ENCODE data around the gene MMP20. TPM values are rescaled to one million over a fixed set of nuclear protein-coding genes. Genes with fewer than 3 reads are reported as not detected.

The MMP20 gene
- total RNA-seq, 1 donor from 2014 or later: not detected

DNA sequence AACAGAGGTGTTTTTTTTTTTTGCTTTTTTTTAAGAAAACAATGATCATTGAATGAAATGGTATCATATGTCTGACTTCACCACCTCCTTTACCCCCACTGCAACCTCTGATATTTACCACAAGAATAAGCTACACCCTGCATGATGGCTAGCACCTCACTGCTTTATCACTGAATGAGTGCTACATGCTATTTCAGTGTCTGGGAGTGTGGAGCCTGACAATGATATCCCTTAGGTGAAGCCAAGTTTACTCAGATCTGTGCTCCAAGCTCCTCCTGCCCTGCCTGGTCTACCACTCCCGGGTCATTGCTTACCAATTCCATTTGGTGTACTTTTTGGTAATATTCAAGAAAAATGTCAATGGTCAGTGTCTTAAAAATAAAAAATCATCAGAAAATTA is 21.1 kb downstream of the MMP20 start:
- Mint-ChIP-seq H3K4me1 (ENCODE audit: low read depth) (peaks cover 14% of the 10 kb centered on the region), H3K27me3 (peaks cover 3% of the 10 kb centered on the region), H3K27ac (no peak overlapping the region), H3K36me3 (ENCODE audit: insufficient read depth) (peaks cover 1% of the 10 kb centered on the region), H3K9me3 (ENCODE audit: low read depth) (peaks cover 9% of the 10 kb centered on the region), H3K4me3 (ENCODE audit: low read depth) (no peak overlapping the region)
- DNase-seq (ENCODE audit: low spot score, unreplicated experiment): no peak
- TF ChIP-seq, protein P1, sequence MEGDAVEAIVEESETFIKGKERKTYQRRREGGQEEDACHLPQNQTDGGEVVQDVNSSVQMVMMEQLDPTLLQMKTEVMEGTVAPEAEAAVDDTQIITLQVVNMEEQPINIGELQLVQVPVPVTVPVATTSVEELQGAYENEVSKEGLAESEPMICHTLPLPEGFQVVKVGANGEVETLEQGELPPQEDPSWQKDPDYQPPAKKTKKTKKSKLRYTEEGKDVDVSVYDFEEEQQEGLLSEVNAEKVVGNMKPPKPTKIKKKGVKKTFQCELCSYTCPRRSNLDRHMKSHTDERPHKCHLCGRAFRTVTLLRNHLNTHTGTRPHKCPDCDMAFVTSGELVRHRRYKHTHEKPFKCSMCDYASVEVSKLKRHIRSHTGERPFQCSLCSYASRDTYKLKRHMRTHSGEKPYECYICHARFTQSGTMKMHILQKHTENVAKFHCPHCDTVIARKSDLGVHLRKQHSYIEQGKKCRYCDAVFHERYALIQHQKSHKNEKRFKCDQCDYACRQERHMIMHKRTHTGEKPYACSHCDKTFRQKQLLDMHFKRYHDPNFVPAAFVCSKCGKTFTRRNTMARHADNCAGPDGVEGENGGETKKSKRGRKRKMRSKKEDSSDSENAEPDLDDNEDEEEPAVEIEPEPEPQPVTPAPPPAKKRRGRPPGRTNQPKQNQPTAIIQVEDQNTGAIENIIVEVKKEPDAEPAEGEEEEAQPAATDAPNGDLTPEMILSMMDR (IDR thresholded peaks at IDR 0.05; ENCODE audit: unreplicated experiment): no peak

DNA sequence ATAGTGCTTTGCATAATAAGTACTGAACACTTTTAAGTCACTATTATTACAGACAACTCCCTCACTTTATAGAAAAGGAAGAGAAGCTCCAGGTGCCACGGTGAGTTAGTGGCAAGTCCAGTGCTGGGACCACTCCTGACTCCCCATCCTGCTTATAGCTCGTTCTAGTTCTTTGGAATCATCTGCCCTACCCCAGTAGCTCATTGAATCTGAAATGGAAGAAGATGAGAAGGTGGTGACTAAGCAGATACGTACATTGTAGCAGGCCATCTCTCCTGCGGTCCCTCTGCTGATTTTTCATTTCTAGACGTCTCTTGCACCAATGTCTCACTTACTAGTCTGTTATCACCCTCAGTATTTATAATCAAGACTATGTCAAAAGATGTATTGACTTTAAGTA is 21.6 kb downstream of the MMP20 start:
- Mint-ChIP-seq H3K27ac (peak overlapping the region; percentile 57), H3K27me3 (peaks cover 3% of the 10 kb centered on the region), H3K4me3 (ENCODE audit: low read depth) (no peak overlapping the region), H3K9me3 (ENCODE audit: low read depth) (peaks cover 9% of the 10 kb centered on the region), H3K36me3 (ENCODE audit: insufficient read depth) (peaks cover 1% of the 10 kb centered on the region), H3K4me1 (ENCODE audit: low read depth) (peaks cover 15% of the 10 kb centered on the region)
- no peak for DNase-seq (ENCODE audit: low spot score, unreplicated experiment)
- TF ChIP-seq, protein P1 (IDR thresholded peaks at IDR 0.05; ENCODE audit: unreplicated experiment): no peak

DNA sequence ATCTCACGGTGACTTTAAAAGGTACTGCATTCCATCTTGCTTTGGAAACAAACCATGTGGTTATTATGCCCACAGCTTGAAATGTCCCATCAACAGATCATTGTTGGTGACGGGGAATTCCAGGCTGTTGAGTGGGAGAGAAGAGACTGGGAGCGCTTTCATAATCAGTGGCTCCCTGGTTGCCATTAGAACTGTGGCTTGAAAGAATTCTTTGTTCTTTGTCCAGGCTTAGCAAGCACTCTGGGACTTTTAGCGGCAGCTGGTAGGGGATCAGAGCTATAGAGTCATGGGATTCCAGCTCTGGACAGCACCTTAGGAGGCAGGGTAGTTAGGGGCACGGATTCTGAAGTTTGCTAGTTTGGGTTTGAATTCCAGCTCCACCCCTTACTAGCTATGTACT is 22.0 kb downstream of the MMP20 start:
- peaks cover 18% of the 10 kb centered on the region for H3K4me1 Mint-ChIP-seq (ENCODE audit: low read depth)
- H3K36me3 Mint-ChIP-seq (ENCODE audit: insufficient read depth): peaks cover 1% of the 10 kb centered on the region
- TF ChIP-seq, protein P1 (IDR thresholded peaks at IDR 0.05; ENCODE audit: unreplicated experiment): no peak
- no peak for DNase-seq (ENCODE audit: low spot score, unreplicated experiment)
- peaks cover 9% of the 10 kb centered on the region for H3K9me3 Mint-ChIP-seq (ENCODE audit: low read depth)
- peak overlapping the region; percentile 57 for H3K27ac Mint-ChIP-seq
- peaks cover 3% of the 10 kb centered on the region for H3K27me3 Mint-ChIP-seq
- H3K4me3 Mint-ChIP-seq (ENCODE audit: low read depth): no peak overlapping the region

DNA sequence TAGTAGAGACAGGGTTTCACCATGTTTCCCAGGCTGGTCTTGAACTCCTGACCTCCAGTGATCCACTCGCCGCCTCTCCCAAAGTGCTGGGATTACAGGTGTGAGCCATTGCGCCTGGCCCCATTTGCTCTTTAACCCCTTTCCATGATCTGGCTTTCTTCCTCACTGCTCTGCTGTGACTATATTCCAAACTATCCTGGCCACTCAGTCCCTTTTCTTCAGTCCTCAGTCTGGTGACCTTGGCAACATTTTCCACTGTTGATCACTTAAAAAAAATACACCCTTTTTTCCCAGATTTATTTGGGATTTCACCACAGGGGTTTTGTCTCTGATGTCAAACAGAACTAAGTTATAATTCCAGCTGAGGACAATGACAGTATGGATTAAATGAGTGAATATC is 24.5 kb downstream of the MMP20 start:
- Mint-ChIP-seq H3K4me3 (ENCODE audit: low read depth) (no peak overlapping the region), H3K4me1 (ENCODE audit: low read depth) (peaks cover 14% of the 10 kb centered on the region), H3K27ac (peak overlapping the region; percentile 62), H3K9me3 (ENCODE audit: low read depth) (peaks cover 6% of the 10 kb centered on the region), H3K36me3 (ENCODE audit: insufficient read depth) (peaks cover 1% of the 10 kb centered on the region), H3K27me3 (no peaks in the 10 kb centered on the region)
- TF ChIP-seq, protein P1 (IDR thresholded peaks at IDR 0.05; ENCODE audit: unreplicated experiment): no peak
- no peak for DNase-seq (ENCODE audit: low spot score, unreplicated experiment)

DNA sequence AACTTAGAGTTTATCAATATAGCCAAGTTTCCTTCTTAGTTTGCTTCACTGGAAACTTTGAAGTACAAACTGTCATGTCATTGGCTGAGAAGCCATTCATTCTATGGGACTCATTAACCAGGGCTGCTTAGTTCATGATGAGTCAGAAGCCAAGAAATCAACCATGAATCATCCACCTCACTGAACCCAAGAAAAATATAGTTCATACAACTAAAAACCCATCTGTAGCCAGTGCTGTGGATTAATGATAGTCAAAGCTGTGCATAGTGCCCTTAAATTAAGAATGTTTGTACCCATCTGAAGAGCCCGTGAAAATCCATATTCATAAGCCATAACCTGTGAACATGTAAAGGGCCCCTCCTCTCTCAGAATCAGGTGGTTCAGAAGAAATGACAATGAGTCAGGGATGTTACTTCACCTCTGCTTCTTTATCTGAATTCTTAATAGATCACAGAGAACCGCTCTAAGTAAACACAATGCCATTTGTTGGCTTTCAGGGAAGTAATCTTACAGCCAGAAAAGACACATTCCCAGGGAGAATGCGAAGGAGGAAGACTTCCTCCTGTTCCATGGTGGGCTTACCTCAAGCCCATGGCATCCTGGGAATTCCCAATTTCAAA is 25.4 kb downstream of the MMP20 start:
- Mint-ChIP-seq H3K4me3 (ENCODE audit: low read depth) (no peak overlapping the region), H3K4me1 (ENCODE audit: low read depth) (peaks cover 14% of the 10 kb centered on the region), H3K27me3 (no peaks in the 10 kb centered on the region), H3K9me3 (ENCODE audit: low read depth) (peaks cover 6% of the 10 kb centered on the region), H3K27ac (no peak overlapping the region), H3K36me3 (ENCODE audit: insufficient read depth) (peaks cover 1% of the 10 kb centered on the region)
- TF ChIP-seq, protein P1 (IDR thresholded peaks at IDR 0.05; ENCODE audit: unreplicated experiment): no peak
- no peak for DNase-seq (ENCODE audit: low spot score, unreplicated experiment)

Data from progenitor cell of endocrine pancreas (in vitro differentiated cells).